ENCODE results near the gene RGS9.

- TF ChIP-seq BHLHE40 (IDR thresholded peaks at IDR 0.05; ENCODE audit: borderline replicate concordance) (no peak), ELF4 (IDR thresholded peaks at IDR 0.05) (no peak), SP1 (IDR thresholded peaks at IDR 0.05) (no peak), FOXM1 (IDR thresholded peaks at IDR 0.05; ENCODE audit: borderline replicate concordance) (no peak), SUZ12 (IDR thresholded peaks at IDR 0.05) (no peak), FOXA1 (IDR thresholded peaks at IDR 0.05) (no peak), TARDBP (IDR thresholded peaks at IDR 0.05) (no peak), CTBP1 (IDR thresholded peaks at IDR 0.05; ENCODE audit: borderline replicate concordance) (no peak), L3MBTL2 (conservative IDR thresholded peaks at IDR 0.05) (no peak), HDGF (IDR thresholded peaks at IDR 0.05; ENCODE audit: borderline replicate concordance) (no peak)
These were observed 5.1 kb downstream of the RGS9 start for GRCh38 chr17:65142247-65142646.

All from HEK293T (cell line).